ENCODE results near the gene ABCC1.

Gene ABCC1

DNA sequence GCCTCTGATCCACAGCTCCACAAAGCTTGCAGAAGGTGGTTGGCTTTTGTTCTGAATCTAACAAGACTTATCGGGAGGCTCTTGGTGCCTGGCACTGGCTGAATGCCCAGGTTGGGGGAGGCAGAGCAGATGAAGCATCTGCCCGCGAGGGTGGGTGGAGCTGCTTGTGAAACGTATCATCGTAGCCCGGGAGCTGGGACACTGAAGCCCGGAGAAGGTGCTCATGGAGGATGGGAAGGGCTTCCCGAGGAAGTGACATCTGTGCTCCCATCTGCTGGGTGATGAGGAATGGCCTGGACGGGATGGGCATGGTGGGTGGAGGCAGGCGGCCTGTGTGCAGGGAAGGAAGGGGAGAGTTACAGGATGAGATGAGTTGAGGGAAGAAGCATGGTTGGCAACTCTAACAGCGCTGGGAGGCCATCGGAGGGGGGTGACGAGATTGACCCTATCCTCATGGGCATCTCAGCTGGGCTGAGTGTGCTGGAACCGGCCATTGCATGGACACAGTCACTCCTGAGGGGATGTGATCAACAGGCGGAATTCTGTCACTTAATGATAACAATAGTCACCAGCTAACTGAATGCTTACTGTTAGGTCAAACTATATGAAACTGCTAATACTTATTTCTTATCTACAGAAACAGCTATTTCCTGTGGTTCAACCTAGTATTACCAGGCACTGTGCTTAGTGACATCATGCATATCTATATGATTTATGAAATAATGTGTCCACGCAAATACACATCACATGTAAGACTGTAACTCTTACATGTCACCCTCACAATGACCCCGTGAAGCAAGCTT, 171.2 kb downstream of the ABCC1 start:
- peak; percentile 46 for DNase-seq

DNA sequence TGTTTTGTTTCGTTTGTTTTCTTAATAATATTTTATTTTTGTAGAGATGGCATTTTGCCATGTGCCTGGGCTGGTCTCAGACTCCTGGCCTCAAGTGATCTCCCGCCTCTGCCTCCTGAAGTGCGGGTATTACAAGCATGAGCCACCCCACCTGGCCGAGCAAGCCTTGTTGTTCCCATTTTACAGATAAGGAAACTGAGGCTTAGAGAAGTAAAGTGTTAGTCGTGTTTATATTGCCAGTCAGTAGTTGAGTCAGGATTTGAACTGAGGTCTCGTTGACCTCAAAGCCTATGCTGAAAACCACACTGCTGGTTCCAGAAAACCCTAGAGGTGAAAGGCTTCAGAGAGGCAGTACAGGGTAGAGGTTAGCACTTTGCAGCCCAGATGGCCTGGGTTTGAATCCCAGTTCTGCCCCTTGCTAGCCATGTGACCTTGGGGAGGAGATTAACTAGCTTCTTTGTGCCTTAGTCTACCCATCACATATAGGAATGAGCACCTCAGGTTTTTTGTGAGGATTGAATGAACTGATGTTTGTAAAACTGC, 171.8 kb downstream of the ABCC1 start:
- no peak for DNase-seq

DNA sequence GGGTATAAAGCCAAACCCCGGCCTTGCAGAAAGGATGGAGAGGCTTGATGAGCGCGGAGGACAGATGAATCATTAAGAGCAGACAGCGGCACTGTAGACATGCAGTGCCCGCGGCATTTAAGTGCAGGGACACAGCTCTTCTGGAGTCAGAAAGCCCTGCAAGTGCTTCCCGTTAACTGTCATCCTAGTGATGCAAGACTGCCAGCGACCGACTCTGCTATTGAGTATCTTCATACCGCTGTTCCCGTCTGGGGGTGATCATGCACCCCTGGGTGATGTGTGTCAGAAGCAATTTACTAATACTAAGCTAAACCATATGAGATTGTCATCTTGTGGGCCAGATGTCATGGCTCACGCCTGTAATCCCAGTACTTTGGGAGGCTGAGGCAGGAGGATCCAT, 172.8 kb downstream of the ABCC1 start:
- DNase-seq = no peak

DNA sequence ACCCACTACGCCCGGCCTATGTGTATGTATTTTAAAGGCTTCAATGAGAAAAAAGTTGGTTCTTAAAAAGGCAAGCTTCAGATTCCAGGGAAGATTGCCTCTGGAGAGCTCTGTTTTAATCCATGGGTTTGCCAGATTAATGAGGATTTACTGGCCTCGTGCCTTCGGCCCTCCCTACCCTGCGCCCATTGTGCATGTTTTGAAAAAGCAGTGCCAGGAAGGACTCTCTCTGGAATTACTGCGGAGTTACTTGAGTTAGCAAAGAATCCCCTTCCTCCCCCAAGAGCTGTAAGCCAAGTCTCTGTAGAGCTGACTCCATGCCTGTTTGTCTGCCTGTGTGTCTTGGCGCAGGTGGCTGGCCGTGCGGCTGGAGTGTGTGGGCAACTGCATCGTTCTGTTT, 175.0 kb downstream of the ABCC1 start:
- DNase-seq = no peak

DNA sequence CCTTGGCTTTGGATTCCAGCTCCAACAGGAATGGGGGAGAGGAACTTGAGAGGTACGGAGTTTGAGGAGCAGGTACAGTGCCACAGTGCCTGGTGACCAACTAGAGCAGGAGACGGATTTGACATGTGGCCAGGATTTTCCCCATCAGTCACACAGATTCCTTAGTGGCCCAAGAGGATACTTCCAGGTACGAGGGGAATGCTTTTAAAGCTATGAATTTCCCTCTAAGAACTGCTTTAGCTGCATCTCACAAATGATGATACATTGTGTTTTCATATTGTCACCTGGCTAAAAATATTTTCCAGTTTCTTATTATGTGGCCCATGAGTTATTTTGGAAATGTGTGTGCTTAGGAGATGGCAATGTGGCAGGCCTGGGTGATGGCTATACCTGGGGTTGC, 175.6 kb downstream of the ABCC1 start:
- no peak for DNase-seq

DNA sequence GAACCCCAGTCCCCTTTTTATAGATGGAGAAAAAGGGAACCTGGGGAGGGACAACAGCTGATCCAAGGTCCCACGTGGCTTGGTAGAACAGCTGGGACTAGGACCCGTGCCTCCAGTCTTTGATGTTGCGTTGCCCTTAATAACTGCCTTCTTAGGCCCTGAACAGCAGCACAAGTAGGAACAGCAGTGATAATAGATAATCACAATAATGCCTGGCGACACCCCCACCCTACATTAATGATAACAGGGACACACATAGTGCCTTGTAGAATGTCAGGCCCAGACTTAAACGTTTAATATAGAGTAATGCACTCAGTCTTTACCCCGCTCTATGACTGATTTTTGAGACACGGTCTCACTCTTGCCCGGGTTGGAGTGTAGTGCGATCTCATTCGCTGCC, 177.5 kb downstream of the ABCC1 start:
- DNase-seq = no peak

DNA sequence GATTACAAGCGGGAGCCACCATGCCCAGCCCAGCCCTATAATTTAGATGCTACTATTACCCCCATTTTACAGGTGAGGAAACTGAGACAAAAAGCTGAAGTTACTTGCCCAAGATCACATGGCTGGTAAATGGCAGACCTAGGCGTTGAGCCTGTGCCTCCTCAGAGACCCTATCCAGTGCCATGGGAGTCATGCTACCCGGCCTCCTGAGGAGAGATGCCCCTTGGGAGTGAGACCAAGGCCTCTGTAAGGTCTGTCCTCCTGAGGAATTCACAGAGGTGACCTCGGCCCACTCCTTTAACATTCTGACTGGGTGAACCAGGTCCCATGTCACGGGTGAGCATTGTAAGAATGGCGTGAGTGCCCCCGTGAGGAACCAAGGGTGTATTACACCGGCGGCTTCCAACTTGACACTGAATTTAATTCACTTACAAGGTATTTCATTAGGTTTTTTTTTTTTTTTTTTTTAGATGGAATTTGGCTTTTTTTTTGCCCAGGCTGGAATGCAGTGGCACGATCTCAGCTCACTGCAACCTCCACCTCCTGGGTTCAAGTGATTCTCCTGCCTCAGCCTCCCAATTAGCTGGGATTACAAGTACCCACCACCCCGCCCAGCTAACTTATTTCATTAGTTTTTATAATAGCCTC, 178.2 kb downstream of the ABCC1 start:
- DNase-seq = no peak

DNA sequence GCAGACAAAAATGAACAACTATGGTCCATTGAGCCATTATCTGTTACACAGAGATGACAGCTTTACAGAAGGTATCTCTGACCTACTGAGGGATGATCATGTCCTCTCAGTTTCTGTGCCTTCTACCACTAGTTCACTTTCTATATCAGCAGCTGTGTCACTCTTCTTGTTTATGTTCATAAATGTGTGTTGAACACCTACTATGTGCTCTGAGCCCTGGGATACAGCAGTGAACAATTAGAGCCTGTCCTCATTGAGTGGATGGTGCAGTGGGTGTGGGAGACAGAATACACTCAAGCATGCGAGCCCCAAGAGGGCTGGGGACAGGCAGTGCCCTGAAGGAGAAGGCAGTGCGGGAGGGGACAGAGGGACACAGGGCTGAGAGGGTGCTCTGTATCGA, 181.8 kb downstream of the ABCC1 start:
- DNase-seq = no peak

DNA sequence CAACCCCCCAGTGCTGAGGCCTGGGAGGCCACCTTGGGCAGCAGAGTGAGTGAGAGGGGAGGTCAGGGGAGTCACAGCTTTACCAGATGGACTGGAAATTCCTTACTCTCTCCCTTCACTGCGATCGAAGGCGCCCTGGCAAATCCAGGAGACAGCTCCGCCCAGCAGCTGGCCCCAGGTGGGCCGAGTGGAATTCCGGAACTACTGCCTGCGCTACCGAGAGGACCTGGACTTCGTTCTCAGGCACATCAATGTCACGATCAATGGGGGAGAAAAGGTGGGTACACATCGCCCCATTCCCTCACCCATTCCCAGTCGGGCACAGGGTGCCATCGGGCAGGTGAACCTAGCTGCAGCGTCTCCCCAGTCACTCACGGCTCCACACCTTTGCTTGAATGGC, 182.2 kb downstream of the ABCC1 start:
- no peak for DNase-seq

DNA sequence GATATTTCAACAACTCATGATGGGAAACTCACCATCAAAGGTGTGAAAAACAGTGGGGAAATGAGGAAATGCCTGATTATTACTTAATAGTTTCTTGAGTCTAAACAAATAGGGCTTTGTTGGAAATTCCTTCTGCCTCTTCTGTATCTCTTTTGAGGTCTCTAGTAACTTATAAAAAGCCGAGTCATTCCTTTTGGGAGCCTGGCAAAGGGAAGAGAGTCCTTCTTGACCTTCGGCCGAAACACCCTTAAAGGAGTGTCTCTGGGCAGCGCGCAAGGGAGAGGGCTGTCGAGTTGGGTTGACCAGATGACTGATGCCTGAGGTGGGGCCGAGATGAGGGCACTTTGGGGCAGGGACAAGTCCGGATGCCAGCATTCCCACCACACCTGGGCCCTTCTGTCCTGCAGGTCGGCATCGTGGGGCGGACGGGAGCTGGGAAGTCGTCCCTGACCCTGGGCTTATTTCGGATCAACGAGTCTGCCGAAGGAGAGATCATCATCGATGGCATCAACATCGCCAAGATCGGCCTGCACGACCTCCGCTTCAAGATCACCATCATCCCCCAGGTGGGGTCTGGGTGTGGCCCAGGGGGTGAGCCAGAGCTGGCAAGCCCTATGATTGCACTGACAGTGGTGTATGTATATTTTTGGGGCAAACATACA, 184.7 kb downstream of the ABCC1 start:
- no peak for DNase-seq

DNA sequence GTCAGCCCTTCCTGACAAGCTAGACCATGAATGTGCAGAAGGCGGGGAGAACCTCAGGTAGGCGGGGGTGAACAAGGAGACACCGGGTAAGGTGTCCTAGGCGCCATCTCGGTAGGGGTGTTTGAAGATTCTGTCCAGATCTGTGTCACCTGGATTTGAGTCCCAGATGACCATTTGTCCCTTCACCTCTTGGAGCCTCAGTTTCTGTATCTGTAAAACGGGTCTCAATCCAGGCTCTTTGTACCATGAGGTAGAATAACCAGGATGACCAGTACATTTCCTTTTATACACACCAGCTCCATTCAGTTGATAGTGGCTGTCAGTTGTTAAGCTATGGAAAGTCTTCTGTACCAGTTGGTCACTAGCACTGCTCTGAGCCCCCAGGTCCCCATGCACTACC, 187.2 kb downstream of the ABCC1 start:
- DNase-seq = no peak

DNA sequence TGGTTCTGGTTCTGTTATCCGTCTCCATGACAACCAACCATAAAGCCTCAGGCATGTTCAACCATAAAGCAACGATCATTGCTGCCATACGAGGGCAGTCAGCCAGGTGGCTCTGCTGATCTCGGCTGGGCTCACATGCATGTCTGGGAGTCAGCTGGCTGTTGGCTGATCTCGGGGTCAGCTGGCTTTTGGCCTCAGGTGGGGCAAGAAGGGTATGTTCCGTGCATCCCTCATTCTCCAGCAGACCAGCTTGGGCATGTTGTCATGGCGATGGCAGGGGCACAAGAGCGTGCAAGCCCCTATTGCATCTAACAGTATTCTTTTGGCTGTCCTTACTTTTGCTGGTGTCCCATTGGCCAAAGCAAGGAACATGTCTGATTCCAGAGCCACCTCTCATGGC, 187.7 kb downstream of the ABCC1 start:
- DNase-seq = no peak

DNA sequence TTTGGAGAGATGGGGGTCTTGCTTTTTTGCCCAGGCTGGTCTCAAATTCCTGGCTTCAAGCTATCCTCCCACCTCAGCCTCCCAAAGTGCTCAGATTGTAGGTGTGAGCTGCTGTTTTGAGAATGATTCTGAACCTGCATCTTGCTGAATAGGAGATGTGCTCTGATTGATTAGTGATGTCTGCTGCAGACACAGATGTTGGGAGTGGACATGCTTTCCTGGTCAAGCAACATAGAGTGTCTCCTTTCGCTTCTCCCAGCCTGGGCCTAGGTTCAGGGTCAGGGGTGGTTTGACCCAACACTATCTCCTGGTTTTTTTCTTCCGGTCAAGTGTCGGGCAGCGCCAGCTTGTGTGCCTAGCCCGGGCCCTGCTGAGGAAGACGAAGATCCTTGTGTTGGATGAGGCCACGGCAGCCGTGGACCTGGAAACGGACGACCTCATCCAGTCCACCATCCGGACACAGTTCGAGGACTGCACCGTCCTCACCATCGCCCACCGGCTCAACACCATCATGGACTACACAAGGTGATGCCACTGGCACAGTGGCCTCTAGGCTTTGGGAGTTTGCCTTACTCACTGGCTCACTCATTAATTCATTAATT, 188.7 kb downstream of the ABCC1 start:
- no peak for DNase-seq

DNA sequence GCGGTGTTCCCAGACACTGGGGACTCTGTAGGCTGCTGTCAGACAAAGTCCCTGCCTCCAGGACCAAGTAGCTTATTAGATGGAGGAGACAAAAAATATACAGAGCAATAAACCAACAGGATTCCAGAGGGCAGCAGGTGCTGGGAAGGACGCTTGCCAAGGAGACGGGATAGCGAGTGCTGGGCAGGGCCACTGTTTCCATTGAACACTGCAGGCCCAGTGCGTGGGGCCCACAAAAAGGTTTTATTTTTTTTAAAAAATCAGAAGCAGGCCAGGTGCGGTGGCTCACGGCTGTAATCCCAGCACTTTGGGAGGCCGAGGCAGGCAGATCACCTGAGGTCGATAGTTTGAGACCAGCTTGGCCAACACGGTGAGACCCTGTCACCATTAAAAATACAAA, 189.6 kb downstream of the ABCC1 start:
- DNase-seq = no peak

DNA sequence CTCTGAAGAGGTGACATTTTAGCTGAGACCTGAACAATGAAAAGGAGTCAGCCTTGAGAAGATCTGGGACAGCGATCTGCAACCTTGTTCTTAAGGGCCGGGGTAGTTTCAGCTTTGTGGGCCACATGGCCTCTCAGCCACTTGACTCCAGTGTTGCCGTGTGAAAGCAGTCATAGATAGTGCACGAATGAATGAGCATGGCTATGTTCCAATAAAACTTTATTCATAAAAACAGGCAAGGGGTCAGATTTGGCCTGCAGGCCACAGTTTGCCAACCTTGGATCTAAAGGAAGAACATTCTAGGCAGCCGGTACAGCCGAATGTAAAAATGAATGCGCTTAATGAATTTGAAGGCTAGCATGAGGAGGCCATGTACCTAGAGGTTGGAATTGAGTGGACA, 190.4 kb downstream of the ABCC1 start:
- no peak for DNase-seq

DNA sequence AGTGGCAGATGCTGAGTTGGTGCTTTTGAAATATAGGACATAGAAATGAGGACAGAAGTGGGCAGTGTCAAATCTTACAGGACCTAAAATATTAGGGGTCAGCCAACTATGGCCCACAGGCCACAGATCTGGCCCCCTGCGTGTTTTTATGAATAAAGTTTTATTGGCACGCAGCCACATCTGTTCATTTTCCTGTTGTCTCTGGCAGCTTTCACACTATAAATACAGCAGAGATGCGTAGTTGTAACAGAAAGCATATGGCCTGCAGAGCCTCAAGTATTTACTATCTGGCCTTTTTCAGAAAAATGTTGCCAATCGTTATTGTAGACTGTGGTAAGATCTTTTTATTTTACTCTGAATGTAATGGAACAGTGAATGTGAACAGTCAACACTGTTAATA, 191.1 kb downstream of the ABCC1 start:
- DNase-seq = no peak

DNA sequence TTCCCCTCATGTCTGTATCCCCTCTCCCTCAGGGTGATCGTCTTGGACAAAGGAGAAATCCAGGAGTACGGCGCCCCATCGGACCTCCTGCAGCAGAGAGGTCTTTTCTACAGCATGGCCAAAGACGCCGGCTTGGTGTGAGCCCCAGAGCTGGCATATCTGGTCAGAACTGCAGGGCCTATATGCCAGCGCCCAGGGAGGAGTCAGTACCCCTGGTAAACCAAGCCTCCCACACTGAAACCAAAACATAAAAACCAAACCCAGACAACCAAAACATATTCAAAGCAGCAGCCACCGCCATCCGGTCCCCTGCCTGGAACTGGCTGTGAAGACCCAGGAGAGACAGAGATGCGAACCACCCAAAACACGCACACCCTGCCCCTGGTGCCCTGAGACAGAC, 191.7 kb downstream of the ABCC1 start:
- DNase-seq = no peak

DNA sequence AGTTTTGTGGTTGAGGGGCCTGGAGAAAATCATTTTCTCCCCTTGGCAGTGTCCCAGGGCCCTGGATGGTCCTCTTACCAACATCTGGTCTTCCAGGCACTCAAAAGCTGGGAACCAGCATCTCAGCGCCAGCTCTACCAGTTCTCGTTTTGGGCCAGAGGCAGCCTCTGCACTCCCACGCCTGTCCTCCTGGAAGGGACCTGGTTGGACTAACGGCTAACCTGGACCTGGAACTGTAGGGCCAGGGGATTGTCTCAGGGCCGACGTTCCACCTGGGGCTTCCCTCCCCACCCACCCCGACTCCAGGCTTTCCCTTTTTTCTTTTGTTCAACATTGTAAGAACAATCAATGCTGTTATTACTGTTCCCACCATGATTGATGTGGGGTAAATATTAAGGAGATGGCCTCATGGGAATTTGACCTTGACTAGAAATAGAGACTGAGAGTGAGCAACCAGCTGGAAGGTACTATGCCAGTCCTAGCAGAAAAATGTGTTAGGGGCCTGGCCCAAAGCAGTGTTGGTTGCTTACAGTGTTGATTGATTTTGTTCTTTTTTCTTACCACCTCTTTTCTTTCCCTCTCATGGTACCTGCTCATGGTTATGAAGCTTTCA, 192.5 kb downstream of the ABCC1 start:
- no peak for DNase-seq

DNA sequence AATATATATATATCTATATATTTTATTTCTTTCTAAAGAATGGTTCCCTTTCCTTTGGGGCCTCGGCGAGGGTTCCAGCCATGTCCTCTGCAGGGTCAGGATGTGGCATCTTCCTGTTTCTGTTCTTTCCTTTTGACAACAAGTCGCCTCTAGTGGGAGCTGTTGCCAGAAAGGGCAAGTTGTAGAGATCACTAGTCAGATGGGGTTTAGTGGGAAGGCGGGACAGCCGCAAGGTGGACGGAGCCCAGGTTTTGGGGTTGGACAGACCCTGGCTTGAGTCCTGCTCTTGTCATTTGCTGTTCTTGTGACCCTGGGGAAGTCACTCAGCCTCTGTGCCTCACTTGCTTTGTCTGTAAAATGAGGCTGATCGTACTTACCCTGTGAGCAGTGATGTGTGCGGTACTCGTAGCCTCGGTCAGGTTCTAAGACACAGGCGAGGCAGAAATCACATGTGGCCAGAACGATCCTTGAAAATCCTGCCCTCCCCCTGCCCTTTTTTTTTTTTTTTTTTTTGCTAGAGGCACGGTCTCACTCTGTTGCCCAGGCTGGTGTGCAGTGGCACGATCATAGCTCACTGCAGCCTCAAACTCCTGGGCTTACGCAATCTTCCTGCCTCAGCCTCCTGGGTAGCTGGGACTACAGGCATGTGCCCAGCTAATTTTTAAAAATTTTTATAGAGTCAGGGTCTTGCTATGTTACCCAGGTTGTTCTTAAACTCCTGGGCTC, 193.8 kb downstream of the ABCC1 start:
- no peak for DNase-seq

DNA sequence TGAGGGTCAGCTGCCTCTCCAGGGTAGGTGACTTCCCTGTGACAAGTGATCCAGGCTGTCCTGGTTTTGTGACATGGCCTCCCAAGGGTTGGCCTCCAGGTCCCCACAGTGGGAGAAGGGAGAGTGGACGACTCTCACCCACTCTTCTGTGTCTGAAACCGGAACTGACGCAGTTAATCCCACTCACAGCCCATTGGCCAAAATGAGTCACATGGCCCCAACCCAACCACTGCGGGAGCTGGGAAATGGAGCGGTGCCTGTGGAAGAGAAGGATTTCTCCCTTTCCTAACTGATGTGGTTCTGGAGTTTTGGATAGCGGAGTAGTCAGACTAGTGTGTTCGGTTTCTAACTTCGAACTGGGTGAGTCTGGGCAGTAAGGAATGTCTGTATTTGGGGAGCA, 194.5 kb downstream of the ABCC1 start:
- DNase-seq = no peak

DNA sequence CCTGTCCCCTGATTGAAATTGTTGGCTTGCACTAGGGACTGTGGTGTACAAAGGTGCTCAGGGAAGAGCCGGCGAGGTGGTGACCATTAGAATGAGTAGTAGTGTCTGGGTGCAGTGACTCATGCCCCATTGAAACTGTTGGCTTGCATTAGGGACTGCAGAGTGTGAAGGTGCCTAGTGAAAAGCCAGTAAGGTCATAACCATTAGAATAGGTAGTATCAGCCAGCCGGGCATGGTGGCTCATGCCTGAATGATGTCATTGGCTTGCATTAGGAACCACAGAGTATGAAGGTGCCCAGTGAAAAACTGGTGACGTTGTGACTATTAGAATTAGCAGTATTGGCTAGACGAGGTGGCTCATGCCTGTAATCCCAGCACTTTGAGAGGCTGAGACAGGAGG, 195.0 kb downstream of the ABCC1 start:
- no peak for DNase-seq

DNA sequence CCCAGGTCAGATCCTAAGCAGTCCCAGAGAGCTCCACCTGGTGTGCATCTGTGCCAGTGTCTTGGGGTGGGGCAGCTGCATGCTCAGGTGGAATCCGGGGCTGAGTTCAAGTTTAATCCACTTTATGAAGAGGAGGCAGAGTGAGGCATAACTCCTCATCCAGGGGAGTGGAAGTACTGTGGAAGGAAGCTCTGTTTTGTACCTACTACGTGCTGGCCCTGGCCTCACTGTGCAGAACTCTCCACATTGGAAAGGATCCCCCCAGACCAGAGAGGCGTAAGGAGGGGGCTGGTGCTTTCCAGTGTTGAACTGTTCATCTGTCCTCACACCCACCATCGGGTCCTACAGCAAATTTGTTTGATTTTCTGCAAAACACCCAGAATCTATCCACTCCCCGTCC, 195.9 kb downstream of the ABCC1 start:
- DNase-seq = no peak
